WTC11 (cell line): Measurements from ENCODE around the gene TMEM132E. TPM values are rescaled to one million over a fixed set of nuclear protein-coding genes. Genes with fewer than 3 reads are reported as not detected.

Experiments
- ATAC-seq: fragments of 200-7000 bp; cut with Tn5 transposase; 2 replicates; pipeline ENCODE4 v1.10.0; 2021; ENCODE audit warnings: mild to moderate bottlenecking, moderate library complexity
- CTCF ChIA-PET: fragments of 300-600 bp; sonication (Branson Sonifier 250); formaldehyde crosslinking; loops from one replicate; lab custom pipeline; 2021; ENCODE audit warnings: antibody characterized with exemption; lab: Charles Lee
- POLR2A ChIA-PET: fragments of 350-600 bp; sonication (Branson Sonifier 250); formaldehyde crosslinking; loops from one replicate; lab custom pipeline; 2021; ENCODE audit warnings: antibody characterized with exemption; lab: Charles Lee
- DNase-seq: peaks from one replicate; pipeline ENCODE4 v3.0.0; 2021; ENCODE audit warnings: low spot score
- H3K27ac Mint-ChIP-seq: 2 replicates; pipeline ENCODE4 v1.8.0; 2021; ENCODE audit warnings: mixed read lengths
- H3K27me3 Mint-ChIP-seq: 2 replicates; pipeline ENCODE4 v1.8.0; 2021; ENCODE audit warnings: low read depth, mild to moderate bottlenecking, moderate library complexity, mixed read lengths
- H3K36me3 Mint-ChIP-seq: 2 replicates; pipeline ENCODE4 v1.8.0; 2021; ENCODE audit warnings: mixed read lengths
- H3K4me1 Mint-ChIP-seq: 2 replicates; pipeline ENCODE4 v1.8.0; 2022; ENCODE audit warnings: mixed read lengths
- H3K4me3 Mint-ChIP-seq: 2 replicates; pipeline ENCODE4 v1.8.0; 2021; ENCODE audit warnings: mild to moderate bottlenecking, moderate library complexity, mixed read lengths
- H3K9me3 Mint-ChIP-seq: 2 replicates; pipeline ENCODE4 v1.8.0; 2021; ENCODE audit warnings: mixed read lengths
- ATF6 ChIP-seq: sonication (generic); formaldehyde crosslinking; IDR thresholded peaks from 2 replicates; pipeline ENCODE4 v1.8.1; 2023; ENCODE audit warnings: mild to moderate bottlenecking, missing genetic modification reagents
- CBFB ChIP-seq: sonication (generic); formaldehyde crosslinking; IDR thresholded peaks from 2 replicates; pipeline ENCODE4 v1.8.1; 2022; ENCODE audit warnings: mild to moderate bottlenecking, low read depth, missing genetic modification reagents
- CDX4 ChIP-seq: fragments of 250-450 bp; sonication (Bioruptor Pico); IDR thresholded peaks from 2 replicates; pipeline ENCODE4 v1.9.0; 2021; ENCODE audit warnings: moderate library complexity, mild to moderate bottlenecking, inconsistent platforms, borderline replicate concordance
- E2F1 ChIP-seq: sonication (generic); formaldehyde crosslinking; IDR thresholded peaks from 2 replicates; pipeline ENCODE4 v1.8.0; 2022; ENCODE audit warnings: mild to moderate bottlenecking, missing genetic modification reagents
- E2F5 ChIP-seq: sonication (generic); formaldehyde crosslinking; IDR thresholded peaks from 2 replicates; pipeline ENCODE4 v1.8.1; 2022; ENCODE audit warnings: mild to moderate bottlenecking, moderate library complexity, missing genetic modification reagents
- FOXP1 ChIP-seq: sonication (generic); formaldehyde crosslinking; IDR thresholded peaks from 2 replicates; pipeline ENCODE4 v1.8.0; 2022; ENCODE audit warnings: missing genetic modification reagents, mild to moderate bottlenecking, moderate library complexity, borderline replicate concordance
- GABPB1 ChIP-seq: sonication (generic); formaldehyde crosslinking; IDR thresholded peaks from 2 replicates; pipeline ENCODE4 v1.8.1; 2023; ENCODE audit warnings: mild to moderate bottlenecking, missing genetic modification reagents
- IRF1 ChIP-seq: sonication (generic); formaldehyde crosslinking; IDR thresholded peaks from 2 replicates; pipeline ENCODE4 v1.8.0; 2023; ENCODE audit warnings: missing genetic modification reagents
- JAZF1 ChIP-seq: fragments of 250-450 bp; sonication (Bioruptor Pico); IDR thresholded peaks from 2 replicates; pipeline ENCODE4 v1.9.0; 2021; ENCODE audit warnings: moderate library complexity, mild to moderate bottlenecking, inconsistent platforms
- NFATC4 ChIP-seq: fragments of 250-450 bp; sonication (Bioruptor Pico); IDR thresholded peaks from 2 replicates; pipeline ENCODE4 v1.9.0; 2021; ENCODE audit warnings: mild to moderate bottlenecking
- NR2C2 ChIP-seq: sonication (generic); formaldehyde crosslinking; IDR thresholded peaks from 2 replicates; pipeline ENCODE4 v1.8.0; 2022; ENCODE audit warnings: mild to moderate bottlenecking, missing genetic modification reagents
- SMAD3 ChIP-seq: sonication (generic); formaldehyde crosslinking; IDR thresholded peaks from 2 replicates; pipeline ENCODE4 v1.8.0; 2022; ENCODE audit warnings: missing genetic modification reagents, mild to moderate bottlenecking, borderline replicate concordance
- SMAD4 ChIP-seq: sonication (generic); formaldehyde crosslinking; IDR thresholded peaks from 2 replicates; pipeline ENCODE4 v1.8.0; 2022; ENCODE audit warnings: mild to moderate bottlenecking, missing genetic modification reagents
- TCF7 ChIP-seq: sonication (generic); formaldehyde crosslinking; IDR thresholded peaks from 2 replicates; pipeline ENCODE4 v1.8.0; 2022; ENCODE audit warnings: mild to moderate bottlenecking, low read depth, missing genetic modification reagents, moderate library complexity
- TEAD4 ChIP-seq: sonication (generic); formaldehyde crosslinking; IDR thresholded peaks from 2 replicates; pipeline ENCODE4 v1.8.0; 2022; ENCODE audit warnings: mild to moderate bottlenecking, missing genetic modification reagents
- USF1 ChIP-seq: sonication (generic); formaldehyde crosslinking; IDR thresholded peaks from 2 replicates; pipeline ENCODE4 v1.8.0; 2022; ENCODE audit warnings: mild to moderate bottlenecking, missing genetic modification reagents
- ZNF396 ChIP-seq: fragments of 250-450 bp; sonication (Bioruptor Pico); IDR thresholded peaks from 2 replicates; pipeline ENCODE4 v1.8.0; 2021; ENCODE audit warnings: mild to moderate bottlenecking, moderate library complexity, borderline replicate concordance
- ZNF423 ChIP-seq: fragments of 250-450 bp; sonication (Bioruptor Pico); IDR thresholded peaks from 2 replicates; pipeline ENCODE4 v2.1.2; 2022; ENCODE audit warnings: mild to moderate bottlenecking, moderate library complexity
- ZNF512 ChIP-seq: sonication (generic); formaldehyde crosslinking; IDR thresholded peaks from 2 replicates; pipeline ENCODE4 v1.8.1; 2022; ENCODE audit warnings: missing genetic modification reagents, borderline replicate concordance
- ZSCAN18 ChIP-seq: fragments of 250-450 bp; sonication (Bioruptor Pico); IDR thresholded peaks from 2 replicates; pipeline ENCODE4 v2.1.2; 2022; ENCODE audit warnings: mild to moderate bottlenecking, moderate library complexity
- total RNA-seq: library from RNA; stranded (reverse); gene quantifications from 3 replicates; pipeline ENCODE4 v1.2.3, GENCODE V29; 2021

TMEM132E gene
- total RNA-seq, 1 experiment from 2014 or later = 1.2 TPM

GRCh38 chr17:34633760-34634159, 54.4 kb downstream of the TMEM132E start (continued):
- TF ChIP-seq ATF6 (CRISPR knock-in tag) = no peak

GRCh38 chr17:34634551-34635160, 55.3 kb downstream of the TMEM132E start:
- H3K9me3 Mint-ChIP-seq = no peaks in the 10 kb centered on the region
- no peak overlapping the region for H3K27ac Mint-ChIP-seq
- no peaks in the 10 kb centered on the region for H3K36me3 Mint-ChIP-seq
- no peak for TF ChIP-seq CDX4 (CRISPR knock-in tag)
- TF ChIP-seq GABPB1 (CRISPR knock-in tag) = no peak
- TF ChIP-seq IRF1 (CRISPR knock-in tag) = no peak
- TF ChIP-seq ZNF512 = no peak
- TF ChIP-seq NFATC4 (CRISPR knock-in tag) = no peak
- TF ChIP-seq USF1 (CRISPR knock-in tag) = no peak
- TF ChIP-seq TCF7 (CRISPR knock-in tag) = no peak
- TF ChIP-seq CBFB (CRISPR knock-in tag) = no peak
- no peak for TF ChIP-seq TEAD4 (CRISPR knock-in tag)
- no peak for TF ChIP-seq ZNF396
- TF ChIP-seq E2F1 (CRISPR knock-in tag) = no peak
- no peak for TF ChIP-seq SMAD4 (CRISPR knock-in tag)
- TF ChIP-seq JAZF1 (CRISPR knock-in tag) = no peak
- TF ChIP-seq FOXP1 = no peak
- no peak for TF ChIP-seq ZNF423
- no peak for TF ChIP-seq ZSCAN18 (CRISPR knock-in tag)
- no peak for TF ChIP-seq NR2C2
- TF ChIP-seq SMAD3 = no peak
- TF ChIP-seq E2F5 = no peak
- DNase-seq (no peak), ATAC-seq (no peak)
- H3K27me3 Mint-ChIP-seq = peaks cover 29% of the 10 kb centered on the region
- ChIA-PET CTCF (interaction anchor here (0.6 kb wide), 1 partner anchor 92 kb away, joined by 3 read pairs; no protein-coding TSS in a partner anchor), POLR2A (no interaction called here)
- peaks cover 10% of the 10 kb centered on the region for H3K4me1 Mint-ChIP-seq
- H3K4me3 Mint-ChIP-seq = no peak overlapping the region
